Endothelial cell of umbilical vein (primary cell): ENCODE results near the gene PAK2. TPM values are rescaled to one million over a fixed set of nuclear protein-coding genes. Genes with fewer than 3 reads are reported as not detected.

Experiments used
- BruUV-seq: library from RNA; stranded (reverse); fragments of 400-500 nt; replicated peaks from 2 replicates; lab custom pipeline; 2021; lab: Mats Ljungman, UMichigan
- CTCF ChIA-PET: fragments of 300-600, 350-600 bp; sonication (Branson Sonifier 250); formaldehyde crosslinking; loops from one replicate; lab custom pipeline; 2021; ENCODE audit warnings: antibody characterized with exemption, inconsistent platforms; lab: Charles Lee
- POLR2A ChIA-PET: fragments of 300-600, 350-600 bp; sonication (Branson Sonifier 250); formaldehyde crosslinking; loops from one replicate; lab custom pipeline; 2021; ENCODE audit warnings: antibody characterized with exemption, inconsistent platforms; lab: Charles Lee
- DNase-seq: peaks from one replicate; pipeline ENCODE4 v3.0.0-alpha.2; 2011; ENCODE audit warnings: low read depth, low spot score
- FAIRE-seq: peaks from 2 replicates; lab custom pipeline; 2011; peaks lifted over from hg19 to GRCh38; lab: Jason Lieb, UNC
- H2AFZ ChIP-seq: 2 replicates; pipeline ENCODE4 v1.6.0; 2012; ENCODE audit warnings: low read depth, low read length, control low read depth, inconsistent platforms
- H3K27ac ChIP-seq: 2 replicates; pipeline ENCODE4 v1.5.1; 2011; ENCODE audit warnings: low read depth, mild to moderate bottlenecking, control low read depth, low read length, moderate library complexity; ENCODE audit not compliant: insufficient read depth
- H3K27me3 ChIP-seq, 2 experiments: 2 replicates each; pipeline versions ENCODE4 v1.6.0 to v1.6.1; 2011; ENCODE audit warnings: low read length in 2 of 2, mixed read lengths in 1 of 2; ENCODE audit not compliant: control insufficient read depth in 2 of 2, insufficient read depth in 2 of 2
- H3K36me3 ChIP-seq, 2 experiments: 2 replicates in 1 of 2; 3 replicates in 1 of 2; pipeline ENCODE4 v1.5.1; 2011; ENCODE audit warnings: low read length in 2 of 2, mild to moderate bottlenecking in 1 of 2, moderate library complexity in 1 of 2; ENCODE audit not compliant: control insufficient read depth in 2 of 2, insufficient read depth in 2 of 2; ENCODE audit errors: extremely low read depth in 1 of 2
- H3K4me1 ChIP-seq: 3 replicates; pipeline ENCODE4 v1.5.1; 2011; ENCODE audit warnings: mild to moderate bottlenecking, low read length; ENCODE audit not compliant: control insufficient read depth, insufficient read depth; ENCODE audit errors: extremely low read depth
- H3K4me2 ChIP-seq: 2 replicates; pipeline ENCODE4 v1.6.1; 2011; ENCODE audit warnings: low read length, control low read depth, mixed read lengths; ENCODE audit not compliant: insufficient read depth
- H3K4me3 ChIP-seq, 3 experiments: fragments of 200-600 bp in 1 of 3; sonication (generic), shearing (Covaris generic) in 1 of 3; replicated peaks in 1 of 3; 2 replicates each; pipeline ENCODE4 v1.5.1; 2011 to 2016; ENCODE audit warnings: control low read depth in 3 of 3, low read length in 3 of 3, mild to moderate bottlenecking in 2 of 3, inconsistent platforms in 1 of 3, low read depth in 1 of 3, moderate library complexity in 1 of 3; ENCODE audit not compliant: insufficient read depth in 1 of 3
- H3K79me2 ChIP-seq: 2 replicates; pipeline ENCODE4 v1.6.0; 2012; ENCODE audit warnings: low read length, inconsistent platforms; ENCODE audit not compliant: control insufficient read depth, insufficient read depth
- H3K9ac ChIP-seq: replicated peaks from 2 replicates; pipeline ENCODE3; 2011; ENCODE audit warnings: low read length, control low read depth; ENCODE audit not compliant: insufficient read depth; ENCODE audit errors: extremely low read depth
- H3K9me1 ChIP-seq: replicated peaks from 3 replicates; pipeline ENCODE4 v1.6.0; 2011; ENCODE audit warnings: mild to moderate bottlenecking, low read length; ENCODE audit not compliant: control insufficient read depth, insufficient read depth; ENCODE audit errors: extremely low read depth
- H3K9me3 ChIP-seq: replicated peaks from 2 replicates; pipeline ENCODE4 v1.5.1; 2012; ENCODE audit warnings: low read length, inconsistent platforms; ENCODE audit not compliant: control insufficient read depth, insufficient read depth
- H4K20me1 ChIP-seq: replicated peaks from 2 replicates; pipeline ENCODE3; 2011; ENCODE audit warnings: mild to moderate bottlenecking, low read length; ENCODE audit not compliant: control insufficient read depth, insufficient read depth; ENCODE audit errors: extremely low read depth
- EZH2 ChIP-seq: IDR thresholded peaks from 2 replicates; pipeline ENCODE4 v1.6.1; 2012; ENCODE audit warnings: borderline replicate concordance, low read depth, mild to moderate bottlenecking, moderate library complexity, low read length, inconsistent platforms; ENCODE audit not compliant: severe bottlenecking
- FOS ChIP-seq: IDR thresholded peaks from 2 replicates; pipeline ENCODE4 v1.6.1; 2011; ENCODE audit warnings: mild to moderate bottlenecking, low read length, moderate library complexity, borderline replicate concordance; ENCODE audit not compliant: insufficient read depth
- GATA2 ChIP-seq: IDR thresholded peaks from 2 replicates; pipeline ENCODE4 v1.7.0; 2011; ENCODE audit warnings: low read depth, mild to moderate bottlenecking, moderate library complexity, mixed read lengths, low read length; ENCODE audit not compliant: insufficient read length, insufficient read depth
- JUN ChIP-seq: IDR thresholded peaks from 2 replicates; pipeline ENCODE4 v1.6.1; 2011; ENCODE audit warnings: borderline replicate concordance, low read depth; ENCODE audit not compliant: insufficient read length, insufficient read depth
- MYC ChIP-seq: IDR thresholded peaks from one replicate; pipeline ENCODE4 v1.6.1; 2011; ENCODE audit warnings: mild to moderate bottlenecking, low read depth, low read length
- POLR2A ChIP-seq: IDR thresholded peaks from 2 replicates; pipeline ENCODE4 v1.6.1; 2012; ENCODE audit warnings: low read depth, mild to moderate bottlenecking, control low read depth, low read length
- POLR2AphosphoS5 ChIP-seq: IDR thresholded peaks from 2 replicates; pipeline ENCODE4 v1.6.1; 2012; ENCODE audit warnings: low read depth, mild to moderate bottlenecking, control low read depth, low read length, moderate library complexity; ENCODE audit not compliant: insufficient read depth
- dilution Hi-C: fragments of 300-500 bp; cut with MboI; formaldehyde crosslinking; loops from one replicate; pipeline ENCODE4 v1.15.0; 2019; ENCODE audit warnings: low sequenced_read_pairs; ENCODE audit not compliant: extremely low pct_ligation_motif_present
- intact Hi-C: fragments of 100-400 bp; cut with micrococcal nuclease; formaldehyde crosslinking; loops from one replicate; pipeline ENCODE4 v1.10.0; 2022
- polyA plus RNA-seq, 4 experiments: library from polyadenylated mRNA; depleted of rRNA in 3 of 4; stranded (reverse) in 3 of 4; unstranded in 1 of 4; fragments of >200 nt; gene quantifications; 2 replicates each; pipeline versions ENCODE4 v1.2.1 to v1.2.3, GENCODE V29; 2011 to 2012; ENCODE audit warnings: missing spikeins in 1 of 4
- total RNA-seq: library from RNA; stranded (reverse); gene quantifications from 2 replicates; pipeline ENCODE4 v1.2.3, GENCODE V29; 2021
- TF ChIP-seq, protein P1 (sequence below), 2 donors: IDR thresholded peaks; 1 replicate in 1 of 2; 2 replicates in 1 of 2; pipeline ENCODE4 v1.5.1; 2011; ENCODE audit warnings: low read length in 2 of 2, mild to moderate bottlenecking in 2 of 2, moderate library complexity in 2 of 2, control low read depth in 1 of 2, inconsistent platforms in 1 of 2, low read depth in 1 of 2; ENCODE audit not compliant: insufficient read depth in 1 of 2; ENCODE audit errors: extremely low read depth in 1 of 2
- TF ChIP-seq, protein P2 (sequence below): IDR thresholded peaks from 2 replicates; pipeline ENCODE4 v1.6.1; 2011; ENCODE audit not compliant: insufficient read depth, insufficient read length

PAK2 gene
- total and polyA plus RNA-seq, 2 donors (not counting 3 experiments of a cell fraction or from before 2014, with no cell fraction given) = 22.6 to 98.9 TPM

DNA sequence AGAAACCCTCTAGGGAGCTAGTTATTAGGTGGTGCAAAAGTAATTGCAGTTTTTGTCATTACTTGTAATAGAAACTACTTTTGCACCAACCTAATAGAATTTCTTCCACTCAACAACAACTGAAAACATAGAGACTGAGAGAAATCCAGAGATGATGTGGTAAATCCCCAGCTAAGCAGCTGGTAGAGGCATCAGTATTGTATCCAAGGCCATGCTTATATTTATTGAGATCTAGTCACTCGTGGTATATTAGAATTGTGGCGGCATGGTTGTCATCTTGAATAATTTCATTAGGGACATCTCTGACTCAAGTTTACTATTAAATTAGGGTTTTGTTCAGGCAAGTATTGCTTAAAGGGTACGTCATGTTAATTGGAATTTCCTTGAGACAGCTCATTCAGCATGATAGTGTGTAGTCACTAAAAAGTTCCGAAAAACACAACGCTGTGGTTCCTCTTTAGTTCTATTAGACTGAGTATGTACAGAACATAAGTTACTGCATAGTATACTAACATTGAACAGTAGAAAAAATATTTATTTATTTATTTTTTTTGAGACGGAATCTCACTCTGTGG, 35.3 kb downstream of the PAK2 start:
- Histone ChIP-seq H3K27me3 (no peaks in the 10 kb centered on the region), H3K9ac (no peak overlapping the region), H3K79me2 (peaks cover 87% of the 10 kb centered on the region), H3K4me1 (peaks cover 18% of the 10 kb centered on the region), H3K4me2 (no peak overlapping the region), H3K9me3 (no peaks in the 10 kb centered on the region), H3K4me3 (no peak overlapping the region), H2AFZ (no peak overlapping the region), H3K36me3 (peaks cover 0 to 2% of the 10 kb centered on the region in 2 experiments), H3K27ac (no peak overlapping the region), H3K9me1 (no peaks in the 10 kb centered on the region), H4K20me1 (peaks cover 12% of the 10 kb centered on the region)
- DNase-seq = no peak
- dilution Hi-C loops = no loop called here
- no peak for TF ChIP-seq FOS
- no peak for TF ChIP-seq MYC
- TF ChIP-seq POLR2A = no peak
- no peak for TF ChIP-seq GATA2
- TF ChIP-seq, protein P1, sequence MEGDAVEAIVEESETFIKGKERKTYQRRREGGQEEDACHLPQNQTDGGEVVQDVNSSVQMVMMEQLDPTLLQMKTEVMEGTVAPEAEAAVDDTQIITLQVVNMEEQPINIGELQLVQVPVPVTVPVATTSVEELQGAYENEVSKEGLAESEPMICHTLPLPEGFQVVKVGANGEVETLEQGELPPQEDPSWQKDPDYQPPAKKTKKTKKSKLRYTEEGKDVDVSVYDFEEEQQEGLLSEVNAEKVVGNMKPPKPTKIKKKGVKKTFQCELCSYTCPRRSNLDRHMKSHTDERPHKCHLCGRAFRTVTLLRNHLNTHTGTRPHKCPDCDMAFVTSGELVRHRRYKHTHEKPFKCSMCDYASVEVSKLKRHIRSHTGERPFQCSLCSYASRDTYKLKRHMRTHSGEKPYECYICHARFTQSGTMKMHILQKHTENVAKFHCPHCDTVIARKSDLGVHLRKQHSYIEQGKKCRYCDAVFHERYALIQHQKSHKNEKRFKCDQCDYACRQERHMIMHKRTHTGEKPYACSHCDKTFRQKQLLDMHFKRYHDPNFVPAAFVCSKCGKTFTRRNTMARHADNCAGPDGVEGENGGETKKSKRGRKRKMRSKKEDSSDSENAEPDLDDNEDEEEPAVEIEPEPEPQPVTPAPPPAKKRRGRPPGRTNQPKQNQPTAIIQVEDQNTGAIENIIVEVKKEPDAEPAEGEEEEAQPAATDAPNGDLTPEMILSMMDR (IDR thresholded peaks at IDR 0.05; ENCODE audit: extremely low read depth in 1 of 2, insufficient read depth in 1 of 2, low read depth in 1 of 2, low read length in 2 of 2) = no peak
- no peak for TF ChIP-seq JUN
- TF ChIP-seq, protein P2, sequence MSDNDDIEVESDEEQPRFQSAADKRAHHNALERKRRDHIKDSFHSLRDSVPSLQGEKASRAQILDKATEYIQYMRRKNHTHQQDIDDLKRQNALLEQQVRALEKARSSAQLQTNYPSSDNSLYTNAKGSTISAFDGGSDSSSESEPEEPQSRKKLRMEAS = no peak
- no peak for TF ChIP-seq POLR2AphosphoS5
- TF ChIP-seq EZH2 = no peak
- ChIA-PET CTCF (interaction anchor here (1.1 kb wide), 1 partner anchor 34 kb away, joined by 4 read pairs; no protein-coding TSS in a partner anchor), POLR2A (no interaction called here)
- no TSS peak for BruUV-seq
- no peak for FAIRE-seq
- intact Hi-C loops = loop anchor here (2.0 kb wide), 1 partner anchor 18 kb away; no protein-coding TSS in a partner anchor
